Stimulated activated CD4-positive, alpha-beta T cell treated with anti-CD3 and anti-CD28 coated beads, Interleukin-1b, Interleukin-23, amount 100 ng/mL, for 24 hours (primary cell): ENCODE data around the gene FBF1.
"Not testable (repeated sequence)": the region's sequence is repeated elsewhere in the genome, so short reads cannot be mapped to it uniquely, and the experiment has no call there.

ENCODE experiments used
- DNase-seq, 4 experiments: peaks; one replicate each; pipeline ENCODE4 v3.0.0-alpha.2; 2020; ENCODE audit warnings: low read depth in 4 of 4, low spot score in 1 of 4

Gene FBF1

DNA sequence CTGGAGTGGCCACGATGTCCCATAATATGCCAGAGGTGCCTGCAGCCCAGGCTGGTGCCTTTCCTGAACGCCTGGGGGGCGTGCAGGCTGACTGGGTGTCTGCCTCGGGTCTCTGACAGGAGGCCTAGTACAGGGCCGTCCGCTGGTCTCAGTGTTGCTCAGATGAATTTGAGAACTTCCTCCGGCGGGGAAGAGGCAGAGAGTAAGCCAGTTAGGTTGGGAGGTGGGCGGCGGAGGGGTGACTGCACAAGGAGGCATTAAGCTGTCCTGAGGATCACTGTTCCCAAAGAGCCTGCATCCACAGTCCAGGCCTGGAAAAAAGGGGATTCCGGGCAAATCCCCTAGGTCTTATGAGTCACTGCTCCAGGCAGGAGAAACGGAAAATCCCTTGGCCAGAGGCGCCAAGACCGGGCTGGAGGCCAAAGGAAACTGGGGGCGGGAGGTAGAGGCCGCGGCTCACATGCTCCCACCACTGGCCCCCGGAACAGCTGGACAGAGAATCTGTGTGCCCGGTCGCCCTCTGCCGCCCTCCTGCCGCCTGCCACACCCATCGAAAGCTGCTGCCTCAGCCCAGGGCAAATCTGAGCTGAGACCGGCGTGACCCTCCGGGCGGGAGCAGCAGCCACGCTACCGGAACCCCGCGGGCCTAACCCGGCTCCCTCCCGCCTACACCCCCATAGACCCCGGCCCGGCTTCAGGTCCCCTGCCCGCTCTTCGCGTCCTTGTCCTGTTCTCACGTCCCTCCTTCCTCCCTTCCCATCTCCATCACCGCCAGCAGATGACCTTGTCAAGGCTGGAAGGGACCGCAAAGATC lies 63.7 kb downstream of the FBF1 start:
- peak in 1 of 4 experiments; percentile 42 for DNase-seq

GRCh38 chr17:75876190-75876937 lies 64.5 kb downstream of the FBF1 start:
- peak in 3 of 4 experiments; percentile 29 to 66 (median 58) for DNase-seq

GRCh38 chr17:75875940-75876189 lies 65.0 kb downstream of the FBF1 start:
- no peak for DNase-seq

GRCh38 chr17:75875182-75875939 lies 65.5 kb downstream of the FBF1 start:
- DNase-seq, result no peak

DNA sequence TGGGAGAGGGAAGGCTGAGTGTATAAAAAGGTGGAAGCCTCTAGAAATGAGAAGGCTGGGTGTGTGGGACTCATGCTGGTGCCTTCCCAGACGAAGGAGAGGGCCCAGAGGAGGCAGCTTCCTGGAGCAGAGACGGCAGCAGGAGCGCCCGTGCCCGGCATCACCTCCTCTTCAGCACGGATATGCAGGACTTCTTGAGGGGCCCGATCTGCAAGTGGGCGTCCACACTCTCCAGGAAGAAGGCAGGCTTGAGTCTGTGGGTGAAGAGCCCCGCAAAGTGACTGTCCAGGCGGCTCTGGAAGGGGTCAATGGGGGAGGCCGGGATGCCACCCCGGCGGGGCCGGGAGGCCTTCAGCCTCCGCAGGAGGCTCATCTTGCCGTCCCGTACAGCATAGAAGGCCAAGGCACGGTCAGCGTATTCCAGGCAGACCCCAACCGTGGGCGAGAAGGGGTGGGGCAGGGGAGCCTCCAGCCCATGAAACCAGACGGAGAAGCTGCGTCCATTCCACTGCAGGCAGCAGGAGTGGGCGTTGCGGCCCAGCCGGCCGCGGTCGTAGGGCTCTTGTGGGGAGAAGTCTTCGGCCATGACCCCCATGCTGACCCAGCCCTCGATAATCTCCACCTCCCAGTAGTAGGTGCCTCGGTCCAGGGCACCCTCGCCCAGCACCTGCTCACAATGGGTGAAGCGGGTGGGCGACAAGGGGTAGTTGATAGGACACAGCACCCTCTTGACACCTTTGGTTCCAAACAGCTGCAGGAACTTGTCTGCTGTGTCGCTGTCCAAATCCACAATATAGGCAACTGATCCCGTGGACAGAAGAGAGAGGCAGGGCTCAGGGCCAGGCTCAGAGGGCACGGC lies 66.3 kb downstream of the FBF1 start:
- DNase-seq, result no peak

DNA sequence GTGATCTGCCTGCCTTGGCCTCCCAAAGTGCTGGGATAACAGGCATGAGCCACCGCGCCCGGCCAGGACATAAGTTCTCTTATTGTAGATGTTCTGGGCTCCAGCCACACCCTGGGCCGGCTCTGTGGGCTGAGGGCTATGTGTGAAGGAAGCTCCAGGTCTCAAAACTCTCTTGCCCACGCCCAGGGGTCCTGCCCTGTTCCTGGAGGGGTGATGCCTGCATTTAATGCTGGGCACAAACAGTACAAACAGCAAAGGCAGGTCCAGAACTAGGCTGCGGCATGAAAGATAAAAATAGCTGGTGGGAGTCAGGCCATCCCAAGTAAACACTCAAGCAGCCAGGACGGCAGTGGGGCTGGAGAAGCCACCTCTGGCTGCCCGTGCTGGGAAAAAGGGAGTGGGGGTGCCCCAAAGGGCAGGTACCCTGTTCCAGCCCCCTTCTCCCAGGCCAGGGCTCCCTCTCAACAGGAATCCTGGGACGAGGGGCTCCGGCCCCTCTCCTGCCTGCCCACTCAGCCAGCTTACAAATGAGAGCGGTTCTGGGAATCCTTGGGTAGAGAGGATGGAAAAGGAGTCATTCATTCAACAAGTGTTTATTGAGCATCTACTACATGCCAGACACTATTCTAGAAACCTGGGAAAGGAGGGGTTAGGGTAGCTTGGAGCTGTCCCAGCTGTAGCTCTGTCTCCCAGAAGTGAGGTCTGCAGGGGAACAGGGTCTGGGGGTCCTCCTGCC lies 67.1 kb downstream of the FBF1 start:
- DNase-seq, result no peak

GRCh38 chr17:75872434-75873351 lies 68.1 kb downstream of the FBF1 start:
- no peak for DNase-seq

DNA sequence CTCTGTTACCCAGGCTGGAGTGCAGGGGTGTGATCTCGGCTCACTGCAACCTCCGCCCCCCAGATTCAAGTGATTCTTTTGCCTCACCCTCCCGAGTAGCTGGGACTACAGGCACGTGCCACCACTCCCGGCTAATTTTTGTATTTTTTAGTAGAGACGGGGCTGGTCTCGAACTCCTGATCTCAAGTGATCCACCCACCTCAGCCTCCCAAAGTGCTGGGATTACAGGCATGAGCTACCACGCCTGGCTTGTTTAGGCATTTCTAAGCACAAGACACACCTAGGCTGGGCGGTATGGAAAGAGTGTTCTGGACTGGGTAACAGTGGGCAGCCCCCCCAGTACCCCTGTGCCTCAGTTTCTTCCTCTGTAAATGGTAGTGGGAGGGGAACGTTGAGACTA lies 70.6 kb downstream of the FBF1 start:
- DNase-seq, result not testable (repeated sequence)

GRCh38 chr17:75869282-75870141 lies 71.3 kb downstream of the FBF1 start:
- DNase-seq, result no peak

DNA sequence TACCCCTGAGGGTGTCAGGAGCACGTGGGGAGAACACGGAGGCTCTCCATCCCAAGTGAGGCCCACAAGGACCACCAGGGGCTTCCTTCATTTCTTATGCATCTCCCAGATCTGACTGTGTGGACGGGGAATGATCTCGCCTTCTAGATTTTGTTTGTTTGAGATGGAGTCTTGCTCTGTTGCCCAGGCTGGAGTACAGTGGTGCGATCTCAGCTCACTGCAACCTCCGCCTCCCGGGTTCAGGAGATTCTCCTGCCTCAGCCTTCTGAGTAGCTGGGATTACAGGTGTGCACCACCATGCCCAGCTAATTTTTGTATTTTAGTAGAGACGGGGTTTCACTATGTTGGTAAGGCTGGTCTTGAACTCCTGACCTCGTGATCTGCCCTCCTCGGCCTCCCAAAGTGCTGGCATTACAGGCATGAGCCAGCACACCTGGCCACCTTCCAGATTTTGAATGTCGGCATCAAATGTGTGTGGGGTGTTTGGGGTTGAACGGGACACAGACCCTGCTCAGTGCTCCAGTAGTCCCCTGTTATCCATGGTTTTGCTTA lies 72.0 kb downstream of the FBF1 start:
- DNase-seq, result not testable (repeated sequence)

- DNase-seq, result not testable (repeated sequence)
These were observed 75.2 kb downstream of the FBF1 start for GRCh38 chr17:75865404-75866188.

- not testable (repeated sequence) for DNase-seq
These were observed 76.0 kb downstream of the FBF1 start for GRCh38 chr17:75864887-75865286.

GRCh38 chr17:75864448-75864871 lies 76.4 kb downstream of the FBF1 start:
- no peak for DNase-seq

DNA sequence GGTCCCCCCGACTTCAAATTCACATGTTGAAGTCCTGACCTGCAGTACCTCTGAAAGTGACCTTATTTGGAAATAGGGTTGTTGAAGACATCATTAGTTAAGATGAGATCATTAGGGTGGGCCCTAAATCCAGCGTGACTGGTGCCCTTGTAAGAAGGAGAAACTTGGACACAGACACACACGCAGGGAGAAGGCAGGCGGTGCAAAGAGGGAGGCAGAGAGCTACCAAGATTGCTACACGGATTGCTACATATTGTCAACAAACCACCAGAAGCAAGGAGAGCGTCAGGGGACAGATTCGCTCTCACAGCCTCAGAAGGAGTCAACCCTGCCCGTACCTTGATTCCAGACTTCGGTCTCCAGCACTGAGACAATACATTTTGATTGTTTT lies 78.9 kb downstream of the FBF1 start:
- DNase-seq, result no peak
